ENCODE data around the gene ADRM1.

Gene ADRM1

GRCh38 chr20:62287759-62288534 lies 14.8 kb upstream of the ADRM1 start:
- in situ Hi-C loops (cut with HindIII; ENCODE audit: low sequenced_read_pairs): loop anchor here (25.0 kb wide), 1 partner anchor 99 kb away; the partner anchor contains the start of gene RPS21
- DNase-seq (ENCODE audit: low read depth): no peak
- TF ChIP-seq, protein P1, sequence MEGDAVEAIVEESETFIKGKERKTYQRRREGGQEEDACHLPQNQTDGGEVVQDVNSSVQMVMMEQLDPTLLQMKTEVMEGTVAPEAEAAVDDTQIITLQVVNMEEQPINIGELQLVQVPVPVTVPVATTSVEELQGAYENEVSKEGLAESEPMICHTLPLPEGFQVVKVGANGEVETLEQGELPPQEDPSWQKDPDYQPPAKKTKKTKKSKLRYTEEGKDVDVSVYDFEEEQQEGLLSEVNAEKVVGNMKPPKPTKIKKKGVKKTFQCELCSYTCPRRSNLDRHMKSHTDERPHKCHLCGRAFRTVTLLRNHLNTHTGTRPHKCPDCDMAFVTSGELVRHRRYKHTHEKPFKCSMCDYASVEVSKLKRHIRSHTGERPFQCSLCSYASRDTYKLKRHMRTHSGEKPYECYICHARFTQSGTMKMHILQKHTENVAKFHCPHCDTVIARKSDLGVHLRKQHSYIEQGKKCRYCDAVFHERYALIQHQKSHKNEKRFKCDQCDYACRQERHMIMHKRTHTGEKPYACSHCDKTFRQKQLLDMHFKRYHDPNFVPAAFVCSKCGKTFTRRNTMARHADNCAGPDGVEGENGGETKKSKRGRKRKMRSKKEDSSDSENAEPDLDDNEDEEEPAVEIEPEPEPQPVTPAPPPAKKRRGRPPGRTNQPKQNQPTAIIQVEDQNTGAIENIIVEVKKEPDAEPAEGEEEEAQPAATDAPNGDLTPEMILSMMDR (IDR thresholded peaks at IDR 0.05; ENCODE audit: low read depth, low read length, missing control alignments): no peak
- H3K4me3 ChIP-seq (ENCODE audit: low read depth, low read length): no peak overlapping the region

DNA sequence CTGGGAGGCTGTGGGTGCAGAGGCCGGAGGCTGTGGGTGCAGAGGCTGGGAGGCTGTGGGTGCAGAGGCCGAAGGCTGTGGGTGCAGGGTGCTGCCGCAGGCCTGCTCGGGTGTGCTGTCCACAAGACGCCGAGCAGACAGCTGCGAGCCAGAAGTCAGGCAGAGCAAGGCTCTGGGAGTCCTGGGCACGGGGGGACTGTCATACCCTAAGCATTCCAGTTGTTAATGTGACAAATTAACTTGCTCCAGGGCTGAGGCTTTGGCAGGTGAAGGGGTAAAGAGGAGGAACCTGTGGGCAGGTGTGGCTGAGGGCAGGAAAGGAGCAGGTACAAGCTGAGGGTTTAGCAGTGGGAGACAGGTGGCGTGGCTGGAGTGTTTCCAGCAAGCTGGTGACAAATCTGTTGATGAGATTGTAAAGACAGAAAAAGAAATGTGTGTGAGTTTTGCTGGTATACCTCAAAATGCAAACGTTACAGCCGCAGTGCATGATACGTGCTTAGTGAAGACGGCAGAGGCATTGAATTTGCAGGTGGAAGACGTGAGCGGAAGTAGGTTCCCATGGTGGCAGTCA lies 14.2 kb upstream of the ADRM1 start:
- DNase-seq (ENCODE audit: low read depth): no peak
- in situ Hi-C loops (cut with HindIII; ENCODE audit: low sequenced_read_pairs): loop anchor here (25.0 kb wide), 1 partner anchor 99 kb away; the partner anchor contains the start of gene RPS21
- no peak overlapping the region for H3K4me3 ChIP-seq (ENCODE audit: low read depth, low read length)
- TF ChIP-seq, protein P1 (IDR thresholded peaks at IDR 0.05; ENCODE audit: low read depth, low read length, missing control alignments): no peak

DNA sequence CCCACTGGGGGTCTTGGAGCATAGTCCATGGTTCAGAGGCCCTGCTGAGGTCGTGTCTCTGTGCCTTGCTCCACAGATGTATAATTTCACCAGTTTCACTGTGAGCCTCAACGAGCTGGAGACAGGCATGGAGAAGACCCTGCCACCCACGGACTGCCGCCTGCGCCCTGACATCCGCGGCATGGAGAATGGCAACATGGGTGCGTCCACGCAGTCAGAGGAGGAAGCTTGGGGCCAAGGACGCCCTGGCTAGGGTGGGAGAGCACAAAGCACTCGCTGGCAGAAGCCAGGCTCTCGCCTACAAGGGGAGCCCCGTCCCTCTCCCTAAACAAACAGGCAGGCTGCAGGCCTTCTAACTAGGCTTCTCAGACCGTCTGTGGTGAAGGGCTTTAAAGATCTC lies 13.7 kb upstream of the ADRM1 start:
- in situ Hi-C loops (cut with HindIII; ENCODE audit: low sequenced_read_pairs): loop anchor here (25.0 kb wide), 1 partner anchor 98 kb away; the partner anchor contains the start of gene RPS21
- TF ChIP-seq, protein P1 (IDR thresholded peaks at IDR 0.05; ENCODE audit: low read depth, low read length, missing control alignments): no peak
- H3K4me3 ChIP-seq (ENCODE audit: low read depth, low read length): no peak overlapping the region
- no peak for DNase-seq (ENCODE audit: low read depth)

DNA sequence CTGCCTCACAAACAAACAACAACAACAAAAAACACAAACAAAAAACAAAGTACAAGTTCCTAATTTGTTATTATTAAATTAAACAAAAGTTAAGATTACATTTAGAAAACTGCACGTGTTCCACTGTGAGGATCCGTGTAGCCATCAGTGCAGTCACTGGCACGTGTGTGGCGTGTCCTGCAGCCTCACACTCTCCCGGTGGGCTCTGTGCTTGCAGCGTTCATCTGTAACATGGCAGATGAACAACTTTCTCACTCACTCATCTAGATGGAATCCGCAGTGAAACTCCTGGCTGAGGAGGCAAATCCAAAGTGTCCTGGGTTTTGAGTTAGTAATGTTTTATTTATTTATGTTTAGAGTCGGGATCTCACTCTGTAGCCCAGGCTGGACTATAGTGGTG lies 12.9 kb upstream of the ADRM1 start:
- no peak for DNase-seq (ENCODE audit: low read depth)
- TF ChIP-seq, protein P1 (IDR thresholded peaks at IDR 0.05; ENCODE audit: low read depth, low read length, missing control alignments): no peak
- H3K4me3 ChIP-seq (ENCODE audit: low read depth, low read length): no peak overlapping the region
- in situ Hi-C loops (cut with HindIII; ENCODE audit: low sequenced_read_pairs): loop anchor here (25.0 kb wide), 1 partner anchor 97 kb away; the partner anchor contains the start of gene RPS21

DNA sequence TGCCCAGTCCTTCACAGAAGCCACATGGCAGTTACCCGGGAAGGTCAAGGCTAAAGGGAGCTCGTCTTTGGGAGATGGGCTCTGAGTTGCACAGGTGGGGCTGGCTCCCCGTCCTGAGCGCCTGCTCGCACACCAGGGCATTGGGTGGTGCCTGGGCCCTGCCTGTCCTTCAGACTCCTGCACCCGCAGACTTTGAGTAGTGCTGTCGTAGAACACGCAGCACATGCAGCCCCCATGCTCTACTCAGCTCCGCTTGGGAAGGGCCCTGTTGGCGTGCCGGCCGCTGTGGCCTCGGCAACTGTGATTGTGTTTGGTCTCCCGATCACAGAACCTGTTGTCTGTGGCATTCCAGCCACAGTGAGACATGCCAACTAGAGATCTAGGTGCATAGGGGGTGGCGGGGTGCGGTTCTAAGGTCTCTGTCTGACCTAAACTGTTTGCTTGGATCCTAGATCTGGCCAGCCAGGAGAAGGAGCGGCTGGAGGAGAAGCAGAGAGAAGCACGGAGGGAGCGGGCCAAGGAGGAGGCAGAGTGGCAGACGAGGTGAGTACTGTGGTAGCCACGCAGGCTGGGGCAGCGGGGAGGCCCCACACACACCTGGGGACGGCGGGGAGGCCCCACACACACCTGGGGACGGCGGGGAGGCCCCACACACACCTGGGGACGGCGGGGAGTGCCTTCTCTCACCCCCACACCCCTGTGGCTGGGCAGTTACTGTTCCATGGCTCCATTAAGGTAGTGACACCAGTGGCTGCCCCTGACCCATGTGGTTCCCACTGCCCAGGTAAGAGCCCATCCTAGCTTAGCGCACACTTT lies 11.3 kb upstream of the ADRM1 start:
- H3K4me3 ChIP-seq (ENCODE audit: low read depth, low read length): no peak overlapping the region
- DNase-seq (ENCODE audit: low read depth): no peak
- TF ChIP-seq, protein P1 (IDR thresholded peaks at IDR 0.05; ENCODE audit: low read depth, low read length, missing control alignments): no peak
- in situ Hi-C loops (cut with HindIII; ENCODE audit: low sequenced_read_pairs): loop anchor here (25.0 kb wide), 1 partner anchor 96 kb away; the partner anchor contains the start of gene RPS21

DNA sequence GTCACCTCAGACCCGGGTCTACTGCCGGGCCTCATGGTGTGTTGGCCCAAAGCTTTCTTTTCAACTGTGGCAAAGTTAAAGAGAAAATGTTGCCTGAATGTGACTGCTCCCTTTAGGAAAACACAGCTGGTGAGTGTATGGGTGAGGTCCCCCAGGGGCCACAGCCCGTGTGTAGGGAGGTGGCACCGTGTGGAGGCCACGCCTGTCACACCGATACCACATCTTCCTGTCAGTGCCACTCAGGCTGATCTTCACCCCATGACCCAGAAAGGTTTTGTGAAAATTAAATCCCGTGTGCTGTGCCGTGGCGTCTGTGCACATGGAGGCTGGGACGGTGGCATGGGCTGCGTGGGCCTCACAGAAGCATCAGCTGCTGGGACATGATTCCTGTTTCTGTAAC lies 10.7 kb upstream of the ADRM1 start:
- TF ChIP-seq, protein P1 (IDR thresholded peaks at IDR 0.05; ENCODE audit: low read depth, low read length, missing control alignments): no peak
- H3K4me3 ChIP-seq (ENCODE audit: low read depth, low read length): no peak overlapping the region
- no peak for DNase-seq (ENCODE audit: low read depth)
- in situ Hi-C loops (cut with HindIII; ENCODE audit: low sequenced_read_pairs): loop anchor here (25.0 kb wide), 1 partner anchor 95 kb away; the partner anchor contains the start of gene RPS21

Measured in astrocyte of the cerebellum (primary cell).